Spleen (tissue), 11 donors: ENCODE measurements around the gene CPNE7. TPM values are rescaled to one million over a fixed set of nuclear protein-coding genes. Genes with fewer than 3 reads are reported as not detected.
A peak's percentile ranks its signal among the peaks of the same experiment; 100 is the strongest.

Experiments
- DNase-seq: peaks from one replicate; pipeline ENCODE4 v3.0.0-alpha.2; 2020
- H3K27ac ChIP-seq, 8 donors: fragments of 200-600 bp; sonication (generic) in 7 of 8; 1 replicate in 4 of 8; 2 replicates in 4 of 8; pipeline versions ENCODE4 v1.5.0 to v1.8.0; 2016 to 2021; ENCODE audit warnings: inconsistent platforms in 4 of 8, mild to moderate bottlenecking in 4 of 8, moderate library complexity in 1 of 8
- H3K27me3 ChIP-seq, 7 donors: fragments of 200-600 bp; sonication (generic) in 6 of 7; replicated peaks in 1 of 7; 1 replicate in 4 of 7; 2 replicates in 3 of 7; pipeline versions ENCODE4 v1.5.0 to v1.8.0; 2016 to 2021; ENCODE audit warnings: inconsistent platforms in 3 of 7, mild to moderate bottlenecking in 1 of 7
- H3K36me3 ChIP-seq, 6 donors: fragments of 200-600 bp; sonication (generic) in 5 of 6; 1 replicate in 4 of 6; 2 replicates in 2 of 6; pipeline versions ENCODE4 v1.5.0 to v1.8.0; 2016 to 2021; ENCODE audit warnings: inconsistent platforms in 2 of 6
- H3K4me1 ChIP-seq, 6 donors: fragments of 200-600 bp; sonication (generic) in 5 of 6; 1 replicate in 3 of 6; 2 replicates in 3 of 6; pipeline versions ENCODE4 v1.5.0 to v1.8.0; 2016 to 2021; ENCODE audit warnings: inconsistent platforms in 3 of 6
- H3K4me3 ChIP-seq, 8 donors: fragments of 200-600 bp; sonication (generic) in 7 of 8; 1 replicate in 4 of 8; 2 replicates in 4 of 8; pipeline versions ENCODE4 v1.5.0 to v1.8.0; 2016 to 2021; ENCODE audit warnings: inconsistent platforms in 4 of 8, mild to moderate bottlenecking in 4 of 8, moderate library complexity in 2 of 8
- H3K9me3 ChIP-seq, 8 donors: fragments of 200-600 bp; sonication (generic) in 7 of 8; 1 replicate in 4 of 8; 2 replicates in 4 of 8; pipeline versions ENCODE4 v1.5.0 to v1.8.0; 2016 to 2021; ENCODE audit warnings: inconsistent platforms in 4 of 8
- POLR2A ChIP-seq, 3 donors: fragments of 450-650 bp; IDR thresholded peaks; one replicate each; pipeline ENCODE4 v1.5.1; 2017; ENCODE audit warnings: antibody characterized with exemption in 3 of 3, mild to moderate bottlenecking in 1 of 3
- POLR2AphosphoS5 ChIP-seq, 3 donors: sonication (generic); formaldehyde crosslinking; IDR thresholded peaks; one replicate each; pipeline ENCODE4 v1.5.1; 2017; ENCODE audit warnings: antibody characterized with exemption in 3 of 3
- WGBS, 5 donors: extraction: QIAGEN DNeasy Blood & Tissue Kit in 3 of 5; methylation state at CpG; one replicate each; pipeline versions ENCODE4 v1.1.5 to v1.1.7; 2013 to 2018; 5-methylcytosine and 5-hydroxymethylcytosine counted together
- intact Hi-C: fragments of 100-400 bp; cut with DNase I; formaldehyde crosslinking; loops from one replicate; pipeline ENCODE4 v1.15.0; 2023; ENCODE audit warnings: low total_unique reads
- polyA plus RNA-seq, 3 donors: library from polyadenylated mRNA; stranded (reverse); fragments of 200-250 nt; gene quantifications; one replicate each; pipeline ENCODE4 v1.2.1, GENCODE V29; 2013
- total RNA-seq, 7 donors: library from RNA; depleted of rRNA in 3 of 7; stranded (reverse); fragments of >200 nt in 3 of 7; fragmentation: NEBNext Ultra II Directional in 4 of 7; extraction: Animal tissue kit (Norgen Biotek cat#: 25700) in 4 of 7; gene quantifications; one replicate each; pipeline versions ENCODE4 v1.1.0 to v1.2.1, GENCODE V29; 2016 to 2021
- TF ChIP-seq, protein P1 (sequence below), 11 experiments: fragments of 200-600 bp in 7 of 11; fragments of 450-650 bp in 4 of 11; sonication (generic) in 4 of 11; IDR thresholded peaks in 8 of 11; conservative IDR thresholded peaks in 3 of 11; 1 replicate in 7 of 11; 2 replicates in 4 of 11; pipeline versions ENCODE4 v1.4.0 to v1.8.0; 2016 to 2021; ENCODE audit warnings: antibody characterized with exemption in 11 of 11, inconsistent platforms in 4 of 11, mild to moderate bottlenecking in 1 of 11
- donor health status: healthy with polysubstance abuse.
- donor health status: DM: no; HTN: no; CAD: no; lungs with moderate emphysema.
- donor health status: DM: no; HTN: no; CAD: no.
- donor health status: Bipolar disorder and iron deficiency.
- donor health status: healthy.
- donor health status: DM: no; HTN: no; CAD: no.
- donor health status: DM: yes; HTN: yes; CAD: no.

CPNE7 gene
- total and polyA plus RNA-seq, 10 donors: 0.37 to 4.3 (median 1.5) TPM; not detected in 1

DNA sequence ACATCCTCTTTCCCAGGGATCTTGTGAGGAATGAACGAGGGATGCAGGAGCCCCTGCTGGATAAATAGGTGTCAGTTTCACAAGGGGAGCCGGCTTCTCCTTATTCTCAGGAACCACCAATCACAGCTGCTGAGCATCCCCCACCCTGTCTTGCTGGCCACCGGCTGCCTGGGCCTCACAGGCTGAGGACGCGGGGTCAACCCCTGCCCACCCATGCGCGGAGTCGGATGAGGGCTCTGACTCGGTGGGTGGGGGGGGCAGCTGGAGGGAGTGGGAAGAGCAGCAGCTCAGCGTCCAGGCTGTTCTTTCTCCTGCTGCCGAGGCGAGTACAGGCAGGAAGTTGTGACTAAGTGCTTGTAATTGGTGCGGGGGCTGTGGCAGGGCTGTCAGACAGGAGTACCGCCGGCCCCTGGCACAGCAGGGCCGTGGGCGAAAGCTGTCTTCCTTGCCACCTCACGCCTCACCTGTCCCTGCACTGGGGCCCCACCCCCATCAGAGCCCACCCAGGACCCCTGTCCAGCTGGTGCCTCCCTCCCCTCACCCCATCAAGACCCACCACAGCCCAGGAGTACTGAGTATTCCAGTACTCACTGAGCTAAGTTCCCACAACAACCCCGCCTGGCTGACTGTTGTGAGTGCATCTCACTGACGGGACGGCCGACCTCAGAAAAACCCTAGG, 26.9 kb downstream of the CPNE7 start:
- WGBS, 5 donors: 2 to 5% (median 3%) methylated on average over 7 to 22 of the region's 22 CpGs
- no peak overlapping the region for H3K27ac ChIP-seq
- TF ChIP-seq POLR2A (IDR thresholded peaks at IDR 0.05) (no peak), POLR2AphosphoS5 (IDR thresholded peaks at IDR 0.05) (peak in 1 of 3 donors; percentile 33)
- intact Hi-C loops: no loop called here
- no peak for DNase-seq
- no peaks in the 10 kb centered on the region for H3K36me3 ChIP-seq
- peaks cover 0 to 15% (median 14%) of the 10 kb centered on the region in 6 donors for H3K4me1 ChIP-seq
- H3K4me3 ChIP-seq: peak overlapping the region in 1 of 8 donors; percentile 29
- H3K9me3 ChIP-seq: no peaks in the 10 kb centered on the region
- H3K27me3 ChIP-seq: peaks cover 0 to 26% (median 6%) of the 10 kb centered on the region in 7 donors

DNA sequence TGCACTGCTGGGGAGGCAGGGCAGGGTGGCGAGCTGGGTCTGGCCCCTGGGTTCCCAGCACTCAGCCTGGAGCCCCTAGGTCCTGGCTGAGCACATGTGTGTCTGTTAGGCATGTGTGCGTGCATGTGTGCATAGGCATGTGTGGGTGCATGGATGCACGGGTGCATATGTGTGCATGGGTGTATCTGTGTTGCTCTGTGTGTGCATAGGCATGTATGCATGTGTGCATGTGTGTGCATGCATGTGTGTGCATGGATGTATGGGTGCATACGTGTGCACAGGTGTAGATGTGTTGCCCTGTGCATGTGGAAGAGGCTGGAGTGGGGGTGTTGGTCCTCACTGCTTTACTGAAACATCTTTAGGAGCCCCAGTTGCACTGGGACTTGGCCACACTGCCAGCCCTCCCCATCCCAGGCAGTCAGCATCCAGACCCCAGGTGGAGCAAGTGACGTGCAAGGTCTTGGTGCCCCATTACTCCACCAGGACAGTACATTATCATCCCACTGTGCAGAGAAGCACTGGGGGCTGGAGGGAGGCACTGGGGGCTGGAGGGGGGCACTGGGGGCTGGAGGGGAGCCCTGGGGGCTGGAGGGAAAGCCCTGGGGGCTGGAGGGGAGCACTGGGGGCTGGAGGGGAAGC, 27.5 kb downstream of the CPNE7 start:
- WGBS, 5 donors: 46 to 79% (median 60%) methylated on average over 4 to 5 of the region's 5 CpGs
- H3K27ac ChIP-seq: no peak overlapping the region
- no peak for DNase-seq
- peaks cover 0 to 26% (median 6%) of the 10 kb centered on the region in 7 donors for H3K27me3 ChIP-seq
- no peaks in the 10 kb centered on the region for H3K36me3 ChIP-seq
- intact Hi-C loops: no loop called here
- peaks cover 0 to 15% (median 14%) of the 10 kb centered on the region in 6 donors for H3K4me1 ChIP-seq
- TF ChIP-seq POLR2AphosphoS5 (IDR thresholded peaks at IDR 0.05): no peak
- no peak for TF ChIP-seq POLR2A (IDR thresholded peaks at IDR 0.05)
- TF ChIP-seq, protein P1, sequence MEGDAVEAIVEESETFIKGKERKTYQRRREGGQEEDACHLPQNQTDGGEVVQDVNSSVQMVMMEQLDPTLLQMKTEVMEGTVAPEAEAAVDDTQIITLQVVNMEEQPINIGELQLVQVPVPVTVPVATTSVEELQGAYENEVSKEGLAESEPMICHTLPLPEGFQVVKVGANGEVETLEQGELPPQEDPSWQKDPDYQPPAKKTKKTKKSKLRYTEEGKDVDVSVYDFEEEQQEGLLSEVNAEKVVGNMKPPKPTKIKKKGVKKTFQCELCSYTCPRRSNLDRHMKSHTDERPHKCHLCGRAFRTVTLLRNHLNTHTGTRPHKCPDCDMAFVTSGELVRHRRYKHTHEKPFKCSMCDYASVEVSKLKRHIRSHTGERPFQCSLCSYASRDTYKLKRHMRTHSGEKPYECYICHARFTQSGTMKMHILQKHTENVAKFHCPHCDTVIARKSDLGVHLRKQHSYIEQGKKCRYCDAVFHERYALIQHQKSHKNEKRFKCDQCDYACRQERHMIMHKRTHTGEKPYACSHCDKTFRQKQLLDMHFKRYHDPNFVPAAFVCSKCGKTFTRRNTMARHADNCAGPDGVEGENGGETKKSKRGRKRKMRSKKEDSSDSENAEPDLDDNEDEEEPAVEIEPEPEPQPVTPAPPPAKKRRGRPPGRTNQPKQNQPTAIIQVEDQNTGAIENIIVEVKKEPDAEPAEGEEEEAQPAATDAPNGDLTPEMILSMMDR (IDR thresholded peaks at IDR 0.05 in 8 of 11, conservative IDR thresholded peaks at IDR 0.05 in 3 of 11): no peak
- peak overlapping the region in 1 of 8 donors; percentile 29 for H3K4me3 ChIP-seq
- no peaks in the 10 kb centered on the region for H3K9me3 ChIP-seq

DNA sequence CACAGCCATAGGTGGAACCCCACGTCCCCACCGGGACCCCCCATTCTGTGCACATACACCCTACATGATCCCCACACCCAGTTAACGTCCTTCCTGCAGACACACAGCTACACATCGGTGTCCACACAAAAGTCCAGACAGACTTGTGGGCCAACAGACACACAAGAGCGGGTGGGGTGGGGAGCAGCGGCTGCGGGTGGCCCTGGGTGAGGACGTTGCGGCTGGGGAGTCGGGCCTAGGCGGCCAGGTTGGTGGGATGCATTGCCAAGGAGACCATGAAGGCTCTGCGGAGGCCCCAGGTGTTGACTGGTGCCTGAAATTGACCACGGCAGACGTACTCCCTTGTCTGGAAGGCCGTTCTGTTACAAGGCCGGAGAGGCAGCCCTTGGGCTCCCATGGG, 29.2 kb downstream of the CPNE7 start:
- intact Hi-C loops: no loop called here
- Histone ChIP-seq H3K27me3 (peaks cover 0 to 26% (median 6%) of the 10 kb centered on the region in 7 donors), H3K4me3 (no peak overlapping the region), H3K4me1 (peaks cover 0 to 15% (median 14%) of the 10 kb centered on the region in 6 donors), H3K36me3 (no peaks in the 10 kb centered on the region), H3K9me3 (no peaks in the 10 kb centered on the region), H3K27ac (no peak overlapping the region)
- WGBS, 5 donors: 80 to 90% (median 89%) methylated on average over 4 to 16 of the region's 16 CpGs
- DNase-seq: no peak
- TF ChIP-seq POLR2AphosphoS5 (IDR thresholded peaks at IDR 0.05) (no peak), POLR2A (IDR thresholded peaks at IDR 0.05) (no peak)
- TF ChIP-seq, protein P1 (IDR thresholded peaks at IDR 0.05 in 8 of 11, conservative IDR thresholded peaks at IDR 0.05 in 3 of 11): no peak

DNA sequence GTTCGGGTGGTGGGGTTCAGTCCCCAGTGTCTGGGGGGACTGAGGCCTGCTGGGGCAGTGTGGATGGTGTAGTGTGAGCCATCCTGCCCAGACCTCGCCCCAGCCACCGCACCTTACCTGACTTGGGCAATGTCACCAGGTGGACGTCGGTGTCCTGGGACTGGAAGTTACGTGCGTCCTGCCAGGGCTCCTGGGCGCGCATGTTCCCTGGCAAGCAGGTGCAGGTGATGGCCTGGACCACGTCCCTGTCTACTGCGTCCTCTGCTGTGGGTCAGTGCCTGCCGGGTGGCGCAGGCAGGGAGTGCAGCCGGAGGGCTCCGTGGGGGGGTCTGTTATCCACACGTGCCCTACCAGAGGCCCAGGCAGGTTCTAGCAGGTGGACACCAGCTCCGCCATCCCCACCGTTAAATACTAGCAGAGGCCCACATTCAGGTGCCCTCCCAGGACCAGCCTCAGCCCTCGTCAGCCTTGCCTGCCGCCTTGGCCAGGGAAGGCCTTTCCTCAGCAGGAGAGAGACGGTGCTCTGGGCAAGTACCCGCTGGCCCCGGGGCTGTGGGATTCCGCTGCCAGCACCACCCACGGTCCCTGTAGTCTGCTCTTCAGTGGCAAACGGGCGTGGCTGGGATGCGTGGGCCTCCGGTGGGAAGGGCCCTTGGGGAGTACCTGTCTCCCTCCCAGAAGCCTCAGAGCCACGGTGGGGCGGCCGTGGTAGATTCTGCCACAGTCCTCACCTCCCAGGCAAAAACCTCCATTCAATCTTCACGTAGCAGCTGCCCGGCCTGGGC, 29.8 kb downstream of the CPNE7 start:
- Histone ChIP-seq H3K4me1 (peaks cover 0 to 15% (median 14%) of the 10 kb centered on the region in 6 donors), H3K27ac (no peak overlapping the region), H3K9me3 (no peaks in the 10 kb centered on the region), H3K4me3 (no peak overlapping the region), H3K36me3 (no peaks in the 10 kb centered on the region), H3K27me3 (peaks cover 0 to 26% (median 6%) of the 10 kb centered on the region in 7 donors)
- no peak for DNase-seq
- no peak for TF ChIP-seq POLR2A (IDR thresholded peaks at IDR 0.05)
- TF ChIP-seq, protein P1 (IDR thresholded peaks at IDR 0.05 in 8 of 11, conservative IDR thresholded peaks at IDR 0.05 in 3 of 11): no peak
- TF ChIP-seq POLR2AphosphoS5 (IDR thresholded peaks at IDR 0.05): no peak
- WGBS, 5 donors: 88 to 97% (median 91%) methylated on average over 14 to 34 of the region's 34 CpGs
- intact Hi-C loops: no loop called here
